Osteoblast (primary cell): Measurements from ENCODE around the gene GLO1. TPM values are rescaled to one million over a fixed set of nuclear protein-coding genes. Genes with fewer than 3 reads are reported as not detected.
A peak's percentile ranks its signal among the peaks of the same experiment; 100 is the strongest.
"Not testable (repeated sequence)": the region's sequence is repeated elsewhere in the genome, so short reads cannot be mapped to it uniquely, and the experiment has no call there.

ENCODE experiments used
- DNase-seq: peaks from one replicate; pipeline ENCODE4 v3.0.0; 2011; ENCODE audit warnings: low spot score, mixed read lengths; ENCODE audit not compliant: insufficient read length; ENCODE audit errors: missing footprints
- H2AFZ ChIP-seq: 2 replicates; pipeline ENCODE4 v1.6.0; 2011; ENCODE audit warnings: mild to moderate bottlenecking, low read length
- H3K27ac ChIP-seq: 2 replicates; pipeline ENCODE4 v1.5.1; 2011; ENCODE audit warnings: mild to moderate bottlenecking, low read depth, low read length, moderate library complexity
- H3K27me3 ChIP-seq: 2 replicates; pipeline ENCODE4 v1.6.0; 2012; ENCODE audit warnings: mild to moderate bottlenecking, control low read depth, inconsistent platforms, low read length, moderate library complexity; ENCODE audit not compliant: insufficient read depth
- H3K36me3 ChIP-seq: 2 replicates; pipeline ENCODE4 v1.5.1; 2011; ENCODE audit warnings: mild to moderate bottlenecking, low read length, control low read depth, moderate library complexity; ENCODE audit not compliant: insufficient read depth
- H3K4me1 ChIP-seq: 2 replicates; pipeline ENCODE4 v1.5.1; 2011; ENCODE audit warnings: mild to moderate bottlenecking, low read length, control low read depth, moderate library complexity; ENCODE audit not compliant: insufficient read depth
- H3K4me2 ChIP-seq: 2 replicates; pipeline ENCODE4 v1.6.0; 2011; ENCODE audit warnings: mild to moderate bottlenecking, low read length; ENCODE audit not compliant: insufficient read depth
- H3K4me3 ChIP-seq: fragments of 200-600 bp; sonication (generic); 3 replicates; pipeline ENCODE4 v1.5.1; 2012; ENCODE audit warnings: mild to moderate bottlenecking, low read length, inconsistent platforms; ENCODE audit not compliant: insufficient read depth
- H3K79me2 ChIP-seq: 2 replicates; pipeline ENCODE4 v1.6.0; 2012; ENCODE audit warnings: mild to moderate bottlenecking, low read length, control low read depth, inconsistent platforms; ENCODE audit not compliant: insufficient read depth
- H3K9me3 ChIP-seq: 2 replicates; pipeline ENCODE4 v1.5.1; 2011; ENCODE audit warnings: low read depth, low read length, control low read depth
- H4K20me1 ChIP-seq: 2 replicates; pipeline ENCODE4 v1.6.0; 2012; ENCODE audit warnings: mild to moderate bottlenecking, low read length, control low read depth; ENCODE audit not compliant: insufficient read depth
- total RNA-seq: library from RNA; depleted of rRNA; stranded (reverse); fragments of >200 nt; gene quantifications from 2 replicates; pipeline ENCODE4 v1.2.3, GENCODE V29; 2012
- TF ChIP-seq, protein P1 (sequence below): IDR thresholded peaks from 2 replicates; pipeline ENCODE4 v1.5.1; 2011; ENCODE audit warnings: mild to moderate bottlenecking, low read depth, low read length, moderate library complexity; ENCODE audit errors: extremely low read depth

GLO1 gene
- total RNA-seq, 1 donor, result 101 TPM

DNA sequence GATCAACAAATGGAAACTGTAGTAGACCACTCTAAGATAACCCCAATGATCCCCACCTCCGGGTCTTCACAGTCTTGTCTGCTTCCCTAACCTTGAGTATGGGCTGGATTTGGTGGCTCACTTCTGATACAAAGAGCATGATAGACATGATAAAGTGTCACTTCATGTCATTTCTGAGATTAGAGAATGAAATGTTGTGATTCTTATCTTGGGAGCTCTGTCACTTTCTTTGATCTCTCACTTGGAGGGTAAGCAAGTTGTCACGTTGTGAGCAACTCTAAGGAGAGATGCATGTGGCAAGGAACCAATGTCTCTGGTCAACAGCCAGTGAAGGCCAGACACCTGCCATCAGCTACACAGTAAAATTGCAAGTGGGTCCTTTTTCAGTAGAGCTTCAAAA lies 3.0 kb upstream of the GLO1 start:
- no peak overlapping the region for H3K27ac ChIP-seq
- TF ChIP-seq, protein P1, sequence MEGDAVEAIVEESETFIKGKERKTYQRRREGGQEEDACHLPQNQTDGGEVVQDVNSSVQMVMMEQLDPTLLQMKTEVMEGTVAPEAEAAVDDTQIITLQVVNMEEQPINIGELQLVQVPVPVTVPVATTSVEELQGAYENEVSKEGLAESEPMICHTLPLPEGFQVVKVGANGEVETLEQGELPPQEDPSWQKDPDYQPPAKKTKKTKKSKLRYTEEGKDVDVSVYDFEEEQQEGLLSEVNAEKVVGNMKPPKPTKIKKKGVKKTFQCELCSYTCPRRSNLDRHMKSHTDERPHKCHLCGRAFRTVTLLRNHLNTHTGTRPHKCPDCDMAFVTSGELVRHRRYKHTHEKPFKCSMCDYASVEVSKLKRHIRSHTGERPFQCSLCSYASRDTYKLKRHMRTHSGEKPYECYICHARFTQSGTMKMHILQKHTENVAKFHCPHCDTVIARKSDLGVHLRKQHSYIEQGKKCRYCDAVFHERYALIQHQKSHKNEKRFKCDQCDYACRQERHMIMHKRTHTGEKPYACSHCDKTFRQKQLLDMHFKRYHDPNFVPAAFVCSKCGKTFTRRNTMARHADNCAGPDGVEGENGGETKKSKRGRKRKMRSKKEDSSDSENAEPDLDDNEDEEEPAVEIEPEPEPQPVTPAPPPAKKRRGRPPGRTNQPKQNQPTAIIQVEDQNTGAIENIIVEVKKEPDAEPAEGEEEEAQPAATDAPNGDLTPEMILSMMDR, result no peak
- H3K4me2 ChIP-seq, result no peak overlapping the region

DNA sequence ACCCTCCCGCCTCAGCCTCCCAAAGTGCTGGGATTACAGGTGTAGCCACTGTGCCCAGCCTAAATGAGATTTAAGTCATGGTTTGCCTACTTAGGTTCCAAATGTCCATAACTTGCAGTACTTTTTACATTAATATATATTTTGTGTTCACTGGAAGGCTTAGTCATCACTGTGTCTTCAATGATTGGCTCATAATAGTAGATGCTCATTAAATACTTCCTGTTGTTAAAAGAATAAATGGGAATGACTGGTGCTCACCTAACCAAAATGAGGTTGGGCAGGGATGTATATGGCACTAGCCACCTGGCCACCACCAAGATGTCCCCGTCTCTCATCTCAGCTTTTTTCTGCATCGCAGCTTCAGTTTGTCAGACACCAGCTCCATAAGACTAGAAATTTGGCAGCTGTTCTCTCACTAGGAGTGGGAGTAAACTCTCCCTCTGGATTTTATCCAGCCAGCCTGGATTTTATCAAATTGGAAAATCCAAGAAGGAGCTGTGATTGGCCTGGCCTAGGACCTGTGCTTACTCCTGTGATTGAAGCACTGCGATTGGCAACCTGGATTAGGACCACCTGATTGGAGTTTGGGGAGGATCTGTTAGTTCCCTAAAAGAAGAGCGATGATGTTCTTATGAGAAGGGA lies 1.1 kb upstream of the GLO1 start:
- DNase-seq, result no peak
- H3K36me3 ChIP-seq, result no peaks in the 10 kb centered on the region
- H3K4me1 ChIP-seq, result peaks cover 3% of the 10 kb centered on the region
- no peaks in the 10 kb centered on the region for H4K20me1 ChIP-seq
- TF ChIP-seq, protein P1, result no peak
- no peak overlapping the region for H3K27ac ChIP-seq
- peaks cover 27% of the 10 kb centered on the region for H3K79me2 ChIP-seq
- H2AFZ ChIP-seq, result no peak overlapping the region
- no peaks in the 10 kb centered on the region for H3K9me3 ChIP-seq
- H3K4me3 ChIP-seq, result no peak overlapping the region
- peaks cover 4% of the 10 kb centered on the region for H3K27me3 ChIP-seq
- H3K4me2 ChIP-seq, result peak overlapping the region; percentile 88

More for the DNA sequence above, 3.0 kb upstream of the GLO1 start:
- H2AFZ ChIP-seq, result no peak overlapping the region
- no peak for DNase-seq
- no peaks in the 10 kb centered on the region for H3K9me3 ChIP-seq
- H3K27me3 ChIP-seq, result peaks cover 7% of the 10 kb centered on the region
- H3K4me1 ChIP-seq, result peaks cover 3% of the 10 kb centered on the region
- no peak overlapping the region for H3K4me3 ChIP-seq
- H3K36me3 ChIP-seq, result no peaks in the 10 kb centered on the region
- H3K79me2 ChIP-seq, result peaks cover 17% of the 10 kb centered on the region
- no peaks in the 10 kb centered on the region for H4K20me1 ChIP-seq

DNA sequence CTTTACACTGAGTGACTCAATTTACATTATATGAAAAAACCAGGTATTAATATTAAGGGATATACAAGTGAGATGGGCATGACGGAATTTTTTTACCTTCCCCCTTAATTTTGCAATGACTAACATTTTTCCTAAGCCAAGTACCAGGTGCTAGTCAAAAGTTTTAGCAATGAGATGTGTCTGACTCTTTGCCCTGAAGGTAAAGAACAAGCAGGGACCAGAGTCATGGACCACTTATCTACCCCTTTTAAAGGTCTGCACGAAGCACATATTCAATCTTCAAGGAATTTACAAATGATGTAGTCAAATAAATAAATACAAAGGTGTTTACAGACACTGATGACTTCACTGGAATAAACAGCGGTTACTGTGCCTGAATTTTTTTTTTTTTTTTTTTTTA lies 1.4 kb downstream of the GLO1 start:
- Histone ChIP-seq H3K4me1 (peaks cover 3% of the 10 kb centered on the region), H3K79me2 (peaks cover 46% of the 10 kb centered on the region), H3K27me3 (no peaks in the 10 kb centered on the region), H3K9me3 (no peaks in the 10 kb centered on the region), H3K4me2 (peak overlapping the region; percentile 88), H3K27ac (no peak overlapping the region), H3K4me3 (no peak overlapping the region), H3K36me3 (no peaks in the 10 kb centered on the region), H2AFZ (no peak overlapping the region), H4K20me1 (peaks cover 11% of the 10 kb centered on the region)
- TF ChIP-seq, protein P1, result no peak
- DNase-seq, result no peak

DNA sequence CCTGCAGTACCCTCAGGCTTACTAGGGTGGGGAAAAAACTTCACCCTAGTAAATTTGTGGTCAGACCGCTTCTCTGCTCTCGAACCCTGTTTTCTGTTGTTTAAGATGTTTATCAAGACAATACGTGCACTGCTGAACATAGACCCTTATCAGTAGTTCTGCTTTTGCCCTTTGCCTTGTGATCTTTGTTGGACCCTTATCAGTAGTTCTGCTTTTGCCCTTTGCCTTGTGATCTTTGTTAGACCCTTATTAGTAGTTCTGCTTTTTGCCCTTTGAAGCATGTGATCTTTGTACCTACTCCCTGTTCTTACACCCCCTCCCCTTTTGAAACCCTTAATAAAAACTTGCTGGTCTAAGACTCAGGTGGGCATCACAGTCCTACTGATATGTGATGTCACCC lies 3.2 kb downstream of the GLO1 start:
- not testable (repeated sequence) for H3K9me3 ChIP-seq, H3K27ac ChIP-seq, DNase-seq, H3K4me3 ChIP-seq, H2AFZ ChIP-seq, H3K27me3 ChIP-seq, H3K4me1 ChIP-seq, H3K4me2 ChIP-seq, H3K36me3 ChIP-seq
- Histone ChIP-seq H4K20me1 (peaks cover 19% of the 10 kb centered on the region), H3K79me2 (peaks cover 62% of the 10 kb centered on the region)
